Rectal smooth muscle tissue (tissue), 1 donor: Measurements from ENCODE around the gene CNNM1.

ENCODE experiments used
- H3K27ac ChIP-seq: one replicate; pipeline ENCODE4 v1.7.0; 2013; ENCODE audit warnings: low read depth, low read length, inconsistent platforms
- H3K27me3 ChIP-seq: one replicate; pipeline ENCODE4 v1.7.0; 2013; ENCODE audit warnings: low read length; ENCODE audit not compliant: control insufficient read depth, insufficient read depth
- H3K36me3 ChIP-seq: one replicate; pipeline ENCODE4 v1.7.0; 2013; ENCODE audit warnings: low read length; ENCODE audit not compliant: control insufficient read depth, insufficient read depth
- H3K4me1 ChIP-seq: one replicate; pipeline ENCODE4 v1.7.0; 2013; ENCODE audit warnings: low read length; ENCODE audit not compliant: control insufficient read depth, insufficient read depth
- H3K4me3 ChIP-seq: one replicate; pipeline ENCODE4 v1.7.0; 2013; ENCODE audit warnings: low read length
- H3K9ac ChIP-seq: one replicate; pipeline ENCODE4 v1.7.0; 2013; ENCODE audit warnings: low read length

CNNM1 gene

GRCh38 chr10:99329304-99329553 is at the start of gene CNNM1:
CNNM1 (plus strand) TSS chr10:99329356; CDS start chr10:99329388, 32 bp downstream.
- Histone ChIP-seq H3K27me3 (peaks cover 7% of the 10 kb centered on the region), H3K4me3 (peak within 1 kb of the TSS; percentile 62), H3K4me1 (no peaks in the 10 kb centered on the region), H3K36me3 (no peaks in the 10 kb centered on the region), H3K27ac (no peak within 1 kb of the TSS), H3K9ac (no peak within 1 kb of the TSS)

DNA sequence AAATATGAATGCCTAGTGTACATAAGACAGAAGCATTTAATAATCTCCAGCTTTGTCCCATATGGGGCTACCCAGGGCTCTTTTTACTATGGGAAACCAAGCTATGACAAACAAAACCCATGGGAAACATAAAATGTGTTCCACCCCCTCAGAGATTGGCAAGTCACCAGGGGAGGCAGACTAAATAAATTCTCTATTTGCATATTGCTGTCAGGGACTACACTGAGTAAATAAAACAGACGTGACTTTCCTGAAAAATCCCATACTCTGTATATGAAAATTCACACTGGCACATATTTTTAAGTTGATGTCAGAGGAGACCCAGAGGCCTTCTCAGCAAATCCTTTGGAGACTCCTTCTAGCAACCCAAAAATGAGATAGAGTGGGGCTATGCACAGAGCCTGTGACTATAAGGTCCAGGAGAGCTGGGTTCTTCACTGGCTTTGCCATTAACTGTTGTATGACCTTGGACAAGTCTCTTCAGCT is 49.5 kb upstream of the CNNM1 start:
- Histone ChIP-seq H3K4me1 (no peaks in the 10 kb centered on the region), H3K27me3 (no peaks in the 10 kb centered on the region), H3K9ac (no peak overlapping the region), H3K36me3 (no peaks in the 10 kb centered on the region), H3K4me3 (no peak overlapping the region), H3K27ac (no peak overlapping the region)

- Histone ChIP-seq H3K4me1 (no peaks in the 10 kb centered on the region), H3K27me3 (no peaks in the 10 kb centered on the region), H3K9ac (no peak overlapping the region), H3K27ac (no peak overlapping the region), H3K4me3 (no peak overlapping the region), H3K36me3 (no peaks in the 10 kb centered on the region)
These were observed 48.7 kb upstream of the CNNM1 start for GRCh38 chr10:99280472-99280871.

- Histone ChIP-seq H3K9ac (no peak overlapping the region), H3K4me1 (no peaks in the 10 kb centered on the region), H3K36me3 (no peaks in the 10 kb centered on the region), H3K27me3 (no peaks in the 10 kb centered on the region), H3K4me3 (no peak overlapping the region), H3K27ac (no peak overlapping the region)
These were observed 43.3 kb upstream of the CNNM1 start for GRCh38 chr10:99285881-99286280.

GRCh38 chr10:99290306-99290705 is 38.9 kb upstream of the CNNM1 start:
- Histone ChIP-seq H3K9ac (no peak overlapping the region), H3K4me3 (no peak overlapping the region), H3K4me1 (no peaks in the 10 kb centered on the region), H3K27ac (no peak overlapping the region), H3K27me3 (no peaks in the 10 kb centered on the region), H3K36me3 (no peaks in the 10 kb centered on the region)

- Histone ChIP-seq H3K36me3 (no peaks in the 10 kb centered on the region), H3K9ac (no peak overlapping the region), H3K27ac (no peak overlapping the region), H3K4me1 (no peaks in the 10 kb centered on the region), H3K27me3 (no peaks in the 10 kb centered on the region), H3K4me3 (no peak overlapping the region)
These were observed 37.0 kb upstream of the CNNM1 start for GRCh38 chr10:99292159-99292558.

DNA sequence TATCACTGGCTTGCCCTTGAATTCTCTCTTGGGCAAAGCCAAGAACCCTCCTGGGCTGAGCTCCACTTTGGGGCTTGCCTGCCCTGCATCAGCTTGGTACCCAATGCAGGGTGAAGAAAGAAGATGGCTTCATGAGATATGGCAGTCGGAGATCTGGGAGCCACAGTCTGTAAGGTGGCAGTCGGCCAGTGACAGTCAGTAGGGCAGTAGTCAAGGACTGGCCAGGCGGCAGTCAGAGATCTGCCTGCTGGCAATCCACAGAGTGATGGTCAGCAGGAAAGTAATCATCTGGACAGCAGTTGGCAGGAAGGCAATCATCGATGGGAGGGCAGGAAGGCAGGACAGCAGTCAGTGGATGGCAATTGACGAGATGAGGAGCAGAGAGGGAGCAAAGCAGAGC is 32.6 kb upstream of the CNNM1 start:
- Histone ChIP-seq H3K9ac (no peak overlapping the region), H3K27ac (no peak overlapping the region), H3K4me1 (no peaks in the 10 kb centered on the region), H3K27me3 (no peaks in the 10 kb centered on the region), H3K4me3 (no peak overlapping the region), H3K36me3 (no peaks in the 10 kb centered on the region)

- H3K4me3 ChIP-seq = no peak overlapping the region
- H3K4me1 ChIP-seq = no peaks in the 10 kb centered on the region
These were observed 32.1 kb upstream of the CNNM1 start for GRCh38 chr10:99297033-99297432.

GRCh38 chr10:99303899-99304861 is 25.0 kb upstream of the CNNM1 start:
- no peaks in the 10 kb centered on the region for H3K36me3 ChIP-seq
- H3K4me3 ChIP-seq = no peak overlapping the region
- no peak overlapping the region for H3K9ac ChIP-seq
- H3K4me1 ChIP-seq = no peaks in the 10 kb centered on the region
- H3K27ac ChIP-seq = no peak overlapping the region
- no peaks in the 10 kb centered on the region for H3K27me3 ChIP-seq

More at GRCh38 chr10:99297033-99297432, 32.1 kb upstream of the CNNM1 start:
- Histone ChIP-seq H3K36me3 (no peaks in the 10 kb centered on the region), H3K27ac (no peak overlapping the region), H3K27me3 (no peaks in the 10 kb centered on the region), H3K9ac (no peak overlapping the region)

- no peaks in the 10 kb centered on the region for H3K36me3 ChIP-seq
- H3K27me3 ChIP-seq = no peaks in the 10 kb centered on the region
- H3K27ac ChIP-seq = no peak overlapping the region
- no peaks in the 10 kb centered on the region for H3K4me1 ChIP-seq
- H3K9ac ChIP-seq = no peak overlapping the region
- H3K4me3 ChIP-seq = no peak overlapping the region
These were observed 24.3 kb upstream of the CNNM1 start for GRCh38 chr10:99304862-99305229.

GRCh38 chr10:99312501-99312900 is 16.7 kb upstream of the CNNM1 start:
- Histone ChIP-seq H3K36me3 (no peaks in the 10 kb centered on the region), H3K9ac (no peak overlapping the region), H3K27ac (no peak overlapping the region), H3K4me3 (no peak overlapping the region), H3K4me1 (no peaks in the 10 kb centered on the region), H3K27me3 (no peaks in the 10 kb centered on the region)

- Histone ChIP-seq H3K27ac (no peak overlapping the region), H3K4me3 (no peak overlapping the region), H3K9ac (no peak overlapping the region), H3K4me1 (no peaks in the 10 kb centered on the region), H3K27me3 (no peaks in the 10 kb centered on the region), H3K36me3 (no peaks in the 10 kb centered on the region)
These were observed 13.3 kb upstream of the CNNM1 start for GRCh38 chr10:99315853-99316252.

DNA sequence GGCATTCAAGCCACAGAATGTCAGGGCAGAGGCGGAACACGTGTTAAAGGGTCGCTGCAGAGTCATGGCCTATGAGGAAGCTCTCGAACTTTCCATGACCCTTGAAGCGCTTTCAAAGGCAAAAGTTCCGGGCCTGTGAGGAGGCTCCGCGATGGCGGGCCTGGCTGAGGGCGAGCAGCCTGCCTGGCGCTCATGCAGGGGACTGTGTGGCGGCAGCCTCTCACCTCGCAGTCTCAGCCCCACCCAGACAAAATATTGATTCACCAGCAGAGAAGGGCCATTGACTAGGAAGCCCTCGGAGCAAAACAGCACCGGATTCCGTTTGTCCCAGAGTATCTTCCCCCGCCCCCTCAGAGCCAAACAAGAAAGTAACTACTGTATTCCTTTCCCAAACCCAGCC is 12.8 kb upstream of the CNNM1 start:
- Histone ChIP-seq H3K4me1 (no peaks in the 10 kb centered on the region), H3K27ac (no peak overlapping the region), H3K4me3 (no peak overlapping the region), H3K36me3 (no peaks in the 10 kb centered on the region), H3K27me3 (no peaks in the 10 kb centered on the region), H3K9ac (no peak overlapping the region)
